Esophagus squamous epithelium (tissue), 5 donors: ENCODE measurements around the gene FPR1. TPM values are rescaled to one million over a fixed set of nuclear protein-coding genes. Genes with fewer than 3 reads are reported as not detected.
"Not testable (repeated sequence)": the region's sequence is repeated elsewhere in the genome, so short reads cannot be mapped to it uniquely, and the experiment has no call there.

Source experiments
- DNase-seq: peaks from one replicate; lab custom pipeline; 2025; lab: John Stamatoyannopoulos, UW
- H3K27ac ChIP-seq, 4 donors: fragments of 200-600 bp; sonication (generic); one replicate each; pipeline ENCODE4 v1.5.1; 2016 to 2019; ENCODE audit warnings: mild to moderate bottlenecking in 1 of 4
- H3K27me3 ChIP-seq, 4 donors: fragments of 200-600 bp; sonication (generic); 1 replicate in 3 of 4; 2 replicates in 1 of 4; pipeline versions ENCODE4 v1.5.1 to v1.6.0; 2017 to 2021; ENCODE audit warnings: antibody characterized with exemption in 1 of 4
- H3K36me3 ChIP-seq, 3 donors: fragments of 200-600 bp; sonication (generic); one replicate each; pipeline ENCODE4 v1.5.1; 2016 to 2019
- H3K4me1 ChIP-seq, 3 donors: fragments of 200-600 bp; sonication (generic); one replicate each; pipeline ENCODE4 v1.5.1; 2017 to 2019
- H3K4me3 ChIP-seq, 4 donors: fragments of 200-600 bp; sonication (generic); 1 replicate in 3 of 4; 2 replicates in 1 of 4; pipeline ENCODE4 v1.5.1; 2016 to 2019; ENCODE audit warnings: mild to moderate bottlenecking in 2 of 4, moderate library complexity in 1 of 4
- H3K9me3 ChIP-seq, 3 donors: fragments of 200-600 bp; sonication (generic); one replicate each; pipeline ENCODE4 v1.5.1; 2016 to 2019
- CTCF ChIP-seq, 6 experiments: fragments of 450-650 bp in 4 of 6; fragments of 200-600 bp in 2 of 6; sonication (generic) in 2 of 6; IDR thresholded peaks; one replicate each; pipeline ENCODE4 v1.5.1; 2016 to 2019; ENCODE audit warnings: antibody characterized with exemption in 6 of 6, mild to moderate bottlenecking in 4 of 6, moderate library complexity in 4 of 6
- POLR2A ChIP-seq, 4 donors: fragments of 450-650 bp; IDR thresholded peaks; one replicate each; pipeline ENCODE4 v1.6.1; 2017; ENCODE audit warnings: antibody characterized with exemption in 4 of 4, mild to moderate bottlenecking in 4 of 4, moderate library complexity in 3 of 4
- WGBS, 2 donors: methylation state at CpG; one replicate each; pipeline ENCODE4 v1.1.5; 2018; 5-methylcytosine and 5-hydroxymethylcytosine counted together
- intact Hi-C: fragments of 100-400 bp; cut with DNase I; formaldehyde crosslinking; loops from one replicate; pipeline ENCODE4 v1.15.0; 2022
- total RNA-seq, 4 donors: library from RNA; depleted of rRNA; stranded (reverse); fragments of >200 nt; gene quantifications; one replicate each; pipeline ENCODE4 v1.1.0, GENCODE V29; 2016
- donor health status: DM: yes; HTN: yes; CAD: no.

FPR1 gene
- total RNA-seq, 4 donors from 2014 or later: 1.7 to 6.2 (median 4.4) TPM; not detected in 1

- WGBS, 2 donors: 58% methylated on average over 2 of the region's 2 CpGs
- Histone ChIP-seq H3K27me3 (peaks cover 0 to 55% (median 0%) of the 10 kb centered on the region in 4 donors), H3K36me3 (no peaks in the 10 kb centered on the region), H3K4me1 (peaks cover 0 to 6% (median 0%) of the 10 kb centered on the region in 3 donors), H3K9me3 (no peaks in the 10 kb centered on the region), H3K4me3 (no peak overlapping the region), H3K27ac (no peak overlapping the region)
- DNase-seq: no peak
- TF ChIP-seq POLR2A (IDR thresholded peaks at IDR 0.05): no peak
- TF ChIP-seq CTCF (IDR thresholded peaks at IDR 0.05): no peak
- intact Hi-C loops: loop anchor here (10.0 kb wide), 1 partner anchor 65 kb away; no protein-coding TSS in a partner anchor
Measured at GRCh38 chr19:51779703-51780102, 28.0 kb upstream of the FPR1 start.

- no peak for DNase-seq
- Histone ChIP-seq H3K27me3 (peaks cover 0 to 60% (median 0%) of the 10 kb centered on the region in 4 donors), H3K4me3 (no peak overlapping the region), H3K9me3 (no peaks in the 10 kb centered on the region), H3K4me1 (peaks cover 0 to 6% (median 0%) of the 10 kb centered on the region in 3 donors), H3K36me3 (no peaks in the 10 kb centered on the region), H3K27ac (no peak overlapping the region)
- no peak for TF ChIP-seq POLR2A (IDR thresholded peaks at IDR 0.05)
- TF ChIP-seq CTCF (IDR thresholded peaks at IDR 0.05): no peak
- intact Hi-C loops: loop anchor here (10.0 kb wide), 1 partner anchor 64 kb away; no protein-coding TSS in a partner anchor
- 60 to 67% methylated on average over 1 of the region's 1 CpG for WGBS, 2 donors
Measured at GRCh38 chr19:51779181-51779580, 27.5 kb upstream of the FPR1 start.

GRCh38 chr19:51777570-51778462, 26.1 kb upstream of the FPR1 start:
- DNase-seq: no peak
- no peaks in the 10 kb centered on the region for H3K36me3 ChIP-seq
- intact Hi-C loops: loop anchor here (10.0 kb wide), 1 partner anchor 63 kb away; no protein-coding TSS in a partner anchor
- H3K4me1 ChIP-seq: peaks cover 0 to 6% (median 0%) of the 10 kb centered on the region in 3 donors
- H3K27me3 ChIP-seq: peaks cover 0 to 73% (median 0%) of the 10 kb centered on the region in 4 donors
- H3K4me3 ChIP-seq: no peak overlapping the region
- 27% methylated on average over 23 of the region's 23 CpGs for WGBS, 2 donors
- TF ChIP-seq POLR2A (IDR thresholded peaks at IDR 0.05): no peak
- peak; percentile 50 to 76 (median 68) for TF ChIP-seq CTCF (IDR thresholded peaks at IDR 0.05)
- no peaks in the 10 kb centered on the region for H3K9me3 ChIP-seq
- H3K27ac ChIP-seq: no peak overlapping the region

- H3K36me3 ChIP-seq, DNase-seq, H3K4me1 ChIP-seq, H3K4me3 ChIP-seq, H3K9me3 ChIP-seq, H3K27ac ChIP-seq: not testable (repeated sequence)
- intact Hi-C loops: loop anchor here (10.0 kb wide), 1 partner anchor 62 kb away; no protein-coding TSS in a partner anchor
- WGBS, 2 donors: 84 to 100% methylated on average over 1 of the region's 1 CpG
- H3K27me3 ChIP-seq: peaks cover 0 to 79% (median 0%) of the 10 kb centered on the region in 4 donors
Measured at GRCh38 chr19:51776561-51776960, 24.9 kb upstream of the FPR1 start.

- intact Hi-C loops: loop anchor here (10.0 kb wide), 1 partner anchor 58 kb away; no protein-coding TSS in a partner anchor
- Histone ChIP-seq H3K27me3 (peaks cover 0 to 65% (median 0%) of the 10 kb centered on the region in 4 donors), H3K36me3 (no peaks in the 10 kb centered on the region), H3K4me1 (peaks cover 0 to 5% (median 0%) of the 10 kb centered on the region in 3 donors), H3K4me3 (no peak overlapping the region), H3K9me3 (no peaks in the 10 kb centered on the region), H3K27ac (no peak overlapping the region)
- TF ChIP-seq CTCF (IDR thresholded peaks at IDR 0.05) (no peak), POLR2A (IDR thresholded peaks at IDR 0.05) (no peak)
- 40 to 42% methylated on average over 5 to 6 of the region's 6 CpGs for WGBS, 2 donors
- no peak for DNase-seq
Measured at GRCh38 chr19:51772977-51773376, 21.3 kb upstream of the FPR1 start.
